HCT116 (cell line): ENCODE measurements around the gene RRBP1. TPM values are rescaled to one million over a fixed set of nuclear protein-coding genes. Genes with fewer than 3 reads are reported as not detected.

Source experiments
- ATAC-seq: fragments of 200-7000 bp; cut with Tn5 transposase; 2 replicates; pipeline ENCODE4 v1.9.1; 2020; ENCODE audit warnings: mild to moderate bottlenecking, moderate library complexity
- BruUV-seq: library from RNA; stranded (reverse); fragments of 400-500 nt; replicated peaks from 2 replicates; lab custom pipeline; 2021; lab: Mats Ljungman, UMichigan
- CTCF ChIA-PET: fragments of 300-600 bp; sonication (Branson Sonifier 250); formaldehyde crosslinking; loops from one replicate; lab custom pipeline; 2021; ENCODE audit warnings: antibody characterized with exemption; lab: Charles Lee
- POLR2A ChIA-PET: fragments of 300-600, 350-600 bp; sonication (Branson Sonifier 250); formaldehyde crosslinking; loops from one replicate; lab custom pipeline; 2021; ENCODE audit warnings: antibody characterized with exemption; lab: Charles Lee
- RAD21 ChIA-PET, 2 experiments: fragments of 300-600 bp; sonication (Branson Sonifier 250); formaldehyde crosslinking; loops; one replicate each; lab custom pipeline; 2023; ENCODE audit warnings: low total read pairs in 2 of 2; ENCODE audit not compliant: uncharacterized antibody in 2 of 2, unreplicated experiment in 2 of 2, low non-redundant PET in 1 of 2; lab: Charles Lee
- DNase-seq: peaks from one replicate; pipeline ENCODE4 v3.0.0-alpha.2; 2010; ENCODE audit warnings: low read depth, low spot score
- H2AFZ ChIP-seq: fragments of 200-600 bp; shearing (Covaris generic), sonication (generic); 2 replicates; pipeline ENCODE4 v1.6.1; 2017; ENCODE audit warnings: low read depth, mixed run types, mixed read lengths, antibody characterized with exemption, low read length; ENCODE audit not compliant: poor library complexity, severe bottlenecking
- H3K27ac ChIP-seq: 2 replicates; pipeline ENCODE4 v1.5.1; 2012; ENCODE audit warnings: low read depth, low read length
- H3K27me3 ChIP-seq: fragments of 200-600 bp; sonication (generic); 2 replicates; pipeline ENCODE4 v1.6.1; 2016; ENCODE audit warnings: mixed run types, low read length, mixed read lengths; ENCODE audit not compliant: insufficient read depth
- H3K36me3 ChIP-seq, 2 experiments: fragments of 200-500 bp in 1 of 2; fragments of 200-600 bp in 1 of 2; sonication (Bioruptor generic) in 1 of 2; sonication (generic) in 1 of 2; 2 replicates each; pipeline versions ENCODE4 v1.5.1 to v1.6.1; 2014 to 2016; ENCODE audit warnings: low read length in 2 of 2, inconsistent platforms in 1 of 2, mixed read lengths in 1 of 2, mixed run types in 1 of 2; ENCODE audit not compliant: insufficient read depth in 2 of 2, control insufficient read depth in 1 of 2
- H3K4me1 ChIP-seq, 2 experiments: fragments of 200-600 bp in 1 of 2; sonication (generic) in 1 of 2; 2 replicates each; pipeline versions ENCODE4 v1.5.1 to v1.6.1; 2012 to 2017; ENCODE audit warnings: low read length in 2 of 2, inconsistent platforms in 1 of 2, mild to moderate bottlenecking in 1 of 2, mixed read lengths in 1 of 2, mixed run types in 1 of 2, moderate library complexity in 1 of 2; ENCODE audit not compliant: insufficient read depth in 2 of 2, control insufficient read depth in 1 of 2
- H3K4me2 ChIP-seq: fragments of 200-600 bp; sonication (generic); 2 replicates; pipeline ENCODE4 v1.6.1; 2017; ENCODE audit warnings: mixed run types, low read length, mixed read lengths
- H3K4me3 ChIP-seq, 2 experiments: fragments of 200-600 bp in 1 of 2; sonication (generic) in 1 of 2; replicated peaks in 1 of 2; 2 replicates each; pipeline ENCODE4 v1.5.1; 2011 to 2016; ENCODE audit warnings: low read length in 2 of 2, control low read depth in 1 of 2, low read depth in 1 of 2, mild to moderate bottlenecking in 1 of 2, mixed read lengths in 1 of 2, mixed run types in 1 of 2
- H3K79me2 ChIP-seq: fragments of 200-600 bp; sonication (generic); 2 replicates; pipeline ENCODE4 v1.6.1; 2017; ENCODE audit warnings: mild to moderate bottlenecking, mixed run types, low read length, moderate library complexity, mixed read lengths; ENCODE audit not compliant: insufficient read depth
- H3K9ac ChIP-seq: fragments of 200-600 bp; sonication (generic); 2 replicates; pipeline ENCODE4 v1.6.1; 2016; ENCODE audit warnings: low read length, mixed read lengths
- H3K9me2 ChIP-seq: fragments of 200-600 bp; sonication (generic), shearing (Covaris generic); 2 replicates; pipeline ENCODE4 v1.6.1; 2017; ENCODE audit warnings: mixed run types, mild to moderate bottlenecking, moderate library complexity; ENCODE audit not compliant: insufficient read depth
- H3K9me3 ChIP-seq, 2 experiments: fragments of 200-500 bp in 1 of 2; fragments of 200-600 bp in 1 of 2; sonication (Bioruptor generic) in 1 of 2; sonication (generic) in 1 of 2; 2 replicates each; pipeline ENCODE4 v1.6.1; 2014 to 2017; ENCODE audit warnings: low read length in 2 of 2, mixed read lengths in 2 of 2, inconsistent platforms in 1 of 2, low read depth in 1 of 2, mild to moderate bottlenecking in 1 of 2, mixed run types in 1 of 2, moderate library complexity in 1 of 2; ENCODE audit not compliant: control insufficient read depth in 1 of 2, insufficient read depth in 1 of 2
- H4K20me1 ChIP-seq: fragments of 200-600 bp; sonication (generic), shearing (Covaris generic); 2 replicates; pipeline ENCODE4 v1.6.1; 2017; ENCODE audit warnings: mixed run types, mild to moderate bottlenecking, moderate library complexity; ENCODE audit not compliant: insufficient read depth
- CBX3 ChIP-seq: IDR thresholded peaks from 2 replicates; pipeline ENCODE4 v1.6.1; 2012; ENCODE audit warnings: low read depth
- EGR1 ChIP-seq: IDR thresholded peaks from 2 replicates; pipeline ENCODE4 v1.6.1; 2012; ENCODE audit warnings: low read depth
- ELF1 ChIP-seq: IDR thresholded peaks from 2 replicates; pipeline ENCODE4 v1.6.1; 2012; ENCODE audit warnings: low read depth, borderline replicate concordance
- EZH2 ChIP-seq: fragments of 200-600 bp; sonication (generic); IDR thresholded peaks from 2 replicates; pipeline ENCODE4 v1.6.1; 2017; ENCODE audit warnings: antibody characterized with exemption, mixed run types
- EZH2phosphoT487 ChIP-seq: fragments of 200-600 bp; IDR thresholded peaks from 2 replicates; pipeline ENCODE4 v1.6.1; 2018; ENCODE audit warnings: antibody characterized with exemption, borderline replicate concordance
- JUND ChIP-seq: IDR thresholded peaks from 2 replicates; pipeline ENCODE4 v1.6.1; 2012
- POLR2A ChIP-seq: IDR thresholded peaks from 2 replicates; pipeline ENCODE4 v1.7.0; 2011; ENCODE audit warnings: borderline replicate concordance; ENCODE audit not compliant: insufficient read depth, insufficient read length; ENCODE audit errors: extremely low read depth
- POLR2AphosphoS5 ChIP-seq: IDR thresholded peaks from 2 replicates; pipeline ENCODE4 v1.6.1; 2011; ENCODE audit warnings: mild to moderate bottlenecking, low read depth, low read length, moderate library complexity
- RAD21 ChIP-seq: IDR thresholded peaks from 2 replicates; pipeline ENCODE4 v1.6.1; 2012; ENCODE audit warnings: low read depth, mild to moderate bottlenecking
- REST ChIP-seq: IDR thresholded peaks from 2 replicates; pipeline ENCODE4 v1.6.1; 2012; ENCODE audit warnings: low read depth
- SRF ChIP-seq: IDR thresholded peaks from 2 replicates; pipeline ENCODE4 v1.6.1; 2012; ENCODE audit warnings: low read depth
- YY1 ChIP-seq: IDR thresholded peaks from 2 replicates; pipeline ENCODE4 v1.6.1; 2011; ENCODE audit warnings: low read length, low read depth, moderate library complexity, mild to moderate bottlenecking; ENCODE audit not compliant: insufficient replicate concordance; ENCODE audit errors: extremely low read depth
- ZNF274 ChIP-seq: fragments of 200-500 bp; sonication (Bioruptor generic); IDR thresholded peaks from 2 replicates; pipeline ENCODE4 v1.6.1; 2014; ENCODE audit warnings: mild to moderate bottlenecking, low read depth, low read length, inconsistent platforms
- intact Hi-C: fragments of 100-400 bp; cut with micrococcal nuclease; formaldehyde crosslinking; loops from 2 replicates; pipeline ENCODE4 v1.10.0; 2022
- total RNA-seq: library from RNA; stranded (reverse); gene quantifications from one replicate; pipeline ENCODE4 v1.2.1, GENCODE V29; 2021; ENCODE audit not compliant: unreplicated experiment
- TF ChIP-seq, protein P1 (sequence below): IDR thresholded peaks from 2 replicates; pipeline ENCODE4 v1.6.1; 2012

The RRBP1 gene
- total RNA-seq, 1 experiment from 2014 or later, result 123 TPM

DNA sequence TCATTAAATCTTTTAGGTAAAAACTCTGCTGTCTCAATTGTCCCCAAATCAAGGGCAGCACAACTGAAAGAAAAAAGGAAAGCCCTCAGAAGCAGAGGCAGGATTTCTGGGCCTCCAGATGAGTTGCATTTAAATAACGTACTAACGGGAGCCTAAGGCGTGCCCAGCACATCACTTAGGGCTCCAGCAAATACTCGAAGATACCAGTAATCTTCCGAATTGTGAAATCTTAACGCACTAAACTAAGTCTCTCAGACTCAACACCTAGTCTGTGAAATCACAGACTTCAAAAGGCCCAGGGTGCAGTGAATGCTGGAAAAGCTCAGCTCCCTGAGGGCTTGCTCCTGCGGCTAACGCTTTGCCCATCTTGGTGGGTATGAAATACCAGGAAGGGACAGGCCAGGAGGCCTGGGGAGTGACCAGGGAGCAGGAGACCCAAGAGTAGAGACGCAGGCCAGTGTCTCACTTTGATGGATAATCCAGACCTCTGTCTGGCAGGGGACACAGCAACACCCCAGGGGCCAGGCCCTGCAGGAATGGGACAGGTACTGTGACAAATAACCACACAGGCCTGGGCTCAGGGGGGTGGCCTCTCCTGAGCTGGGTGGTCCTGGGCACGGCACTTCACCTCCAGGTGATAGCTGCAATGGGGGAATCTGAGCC, 36.4 kb downstream of the RRBP1 start:
- Histone ChIP-seq H4K20me1 (no peaks in the 10 kb centered on the region), H3K9ac (no peak overlapping the region), H3K79me2 (peaks cover 71% of the 10 kb centered on the region), H3K9me3 (no peaks in the 10 kb centered on the region), H3K36me3 (peaks cover 0 to 3% of the 10 kb centered on the region in 2 experiments; a peak in 2 of 4 replicates), H3K27me3 (no peaks in the 10 kb centered on the region), H3K4me1 (no peaks in the 10 kb centered on the region; a peak in 1 of 4 replicates), H3K9me2 (no peaks in the 10 kb centered on the region), H3K4me3 (no peak overlapping the region), H3K4me2 (no peak overlapping the region), H2AFZ (no peak overlapping the region), H3K27ac (no peak overlapping the region)
- CTCF ChIA-PET, result interaction anchor here (1.1 kb wide), 1 partner anchor 9 kb away, joined by 3 read pairs; no protein-coding TSS in a partner anchor
- ATAC-seq (no peak), DNase-seq (no peak)
- intact Hi-C loops, result no loop called here
- no peak for TF ChIP-seq JUND
- no peak for TF ChIP-seq ELF1
- no peak for TF ChIP-seq CBX3
- TF ChIP-seq POLR2AphosphoS5, result no peak
- no peak for TF ChIP-seq YY1
- TF ChIP-seq RAD21, result no peak
- TF ChIP-seq POLR2A, result no peak
- TF ChIP-seq REST, result no peak
- no peak for TF ChIP-seq ZNF274
- TF ChIP-seq, protein P1, sequence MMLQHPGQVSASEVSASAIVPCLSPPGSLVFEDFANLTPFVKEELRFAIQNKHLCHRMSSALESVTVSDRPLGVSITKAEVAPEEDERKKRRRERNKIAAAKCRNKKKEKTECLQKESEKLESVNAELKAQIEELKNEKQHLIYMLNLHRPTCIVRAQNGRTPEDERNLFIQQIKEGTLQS, result no peak
- TF ChIP-seq SRF, result no peak
- no peak for TF ChIP-seq EZH2phosphoT487
- no peak for TF ChIP-seq EGR1
- TF ChIP-seq EZH2, result no peak
- BruUV-seq, result no TSS peak
- POLR2A ChIA-PET, result no interaction called here
- RAD21 ChIA-PET, result no interaction called here
